ENCODE measurements around the gene ZNF41.

ZNF41 gene

GRCh38 chrX:47489507-47490275 is 6.7 kb upstream of the ZNF41 start:
- no peak for DNase-seq

- no peak for DNase-seq
Observed at GRCh38 chrX:47484885-47485284, 1.9 kb upstream of the ZNF41 start.

- no peak for DNase-seq
Observed at GRCh38 chrX:47483306-47484268, 565 bp upstream of the ZNF41 start.

- DNase-seq, result no peak
Observed at GRCh38 chrX:47482065-47482511, 934 bp downstream of the ZNF41 start.

- DNase-seq, result no peak
Observed at GRCh38 chrX:47481160-47481559, 1.9 kb downstream of the ZNF41 start.

GRCh38 chrX:47480576-47480975 is 2.4 kb downstream of the ZNF41 start:
- no peak for DNase-seq

GRCh38 chrX:47475476-47475875 is 7.5 kb downstream of the ZNF41 start:
- DNase-seq, result no peak

GRCh38 chrX:47467106-47467505 is 15.9 kb downstream of the ZNF41 start:
- no peak for DNase-seq

- no peak for DNase-seq
Observed at GRCh38 chrX:47460561-47460960, 22.5 kb downstream of the ZNF41 start.

- no peak for DNase-seq
Observed at GRCh38 chrX:47458528-47458927, 24.5 kb downstream of the ZNF41 start.

GRCh38 chrX:47456080-47456479 is 26.9 kb downstream of the ZNF41 start:
- no peak for DNase-seq

- no peak for DNase-seq
Observed at GRCh38 chrX:47452112-47452511, 30.9 kb downstream of the ZNF41 start.

- no peak for DNase-seq
Observed at GRCh38 chrX:47448165-47448806, 34.7 kb downstream of the ZNF41 start.

GRCh38 chrX:47447607-47448006 is 35.4 kb downstream of the ZNF41 start:
- no peak for DNase-seq

GRCh38 chrX:47446971-47447370 is 36.1 kb downstream of the ZNF41 start:
- DNase-seq, result no peak

- no peak for DNase-seq
Observed at GRCh38 chrX:47446431-47446830, 36.6 kb downstream of the ZNF41 start.

- DNase-seq, result no peak
Observed at GRCh38 chrX:47430925-47431324, 52.1 kb downstream of the ZNF41 start.

- DNase-seq, result no peak
Observed at GRCh38 chrX:47422444-47422843, 60.6 kb downstream of the ZNF41 start.

GRCh38 chrX:47420962-47421361 is 62.1 kb downstream of the ZNF41 start:
- no peak for DNase-seq

GRCh38 chrX:47420265-47420664 is 62.8 kb downstream of the ZNF41 start:
- no peak for DNase-seq

- DNase-seq, result no peak
Observed at GRCh38 chrX:47413179-47413594, 69.8 kb downstream of the ZNF41 start.
